ENCODE data around the gene CFAP299.

CFAP299 gene

DNA sequence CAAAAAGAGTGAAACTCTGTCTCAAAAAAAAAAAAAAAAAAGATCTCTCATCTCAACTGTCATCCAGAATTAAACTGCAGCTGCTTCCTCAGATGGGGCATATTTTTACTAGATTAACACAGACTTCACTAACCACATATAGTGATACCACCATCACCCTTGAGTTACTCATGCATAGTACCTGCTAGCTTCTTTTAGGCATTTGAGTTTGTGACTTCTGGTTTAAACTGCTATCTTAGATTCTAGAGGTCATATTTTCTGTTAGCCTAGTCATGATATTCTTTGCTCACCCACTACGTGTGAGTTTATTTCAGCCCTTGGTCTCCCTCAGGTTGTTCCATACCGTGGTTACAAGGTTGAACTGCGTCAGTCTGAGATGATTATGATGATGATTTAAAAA, 540.1 kb downstream of the CFAP299 start:
- peaks cover 27% of the 10 kb centered on the region for H3K9me3 ChIP-seq (ENCODE audit: control insufficient read depth, insufficient read depth, low read length)
- H3K36me3 ChIP-seq (ENCODE audit: control insufficient read depth, low read length): peaks cover 46% of the 10 kb centered on the region
- H3K4me1 ChIP-seq (ENCODE audit: control insufficient read depth, low read length): peaks cover 52% of the 10 kb centered on the region
- no peaks in the 10 kb centered on the region for H3K27me3 ChIP-seq (ENCODE audit: control insufficient read depth, low read length)
- H3K4me3 ChIP-seq (ENCODE audit: low read length): peak overlapping the region; percentile 30
- no peaks in the 10 kb centered on the region for H4K20me1 ChIP-seq (ENCODE audit: control insufficient read depth, insufficient read depth, low read depth, low read length)
- TF ChIP-seq EZH2phosphoT487 (IDR thresholded peaks at IDR 0.05; ENCODE audit: borderline replicate concordance, low read length): no peak
- TF ChIP-seq, protein P1, sequence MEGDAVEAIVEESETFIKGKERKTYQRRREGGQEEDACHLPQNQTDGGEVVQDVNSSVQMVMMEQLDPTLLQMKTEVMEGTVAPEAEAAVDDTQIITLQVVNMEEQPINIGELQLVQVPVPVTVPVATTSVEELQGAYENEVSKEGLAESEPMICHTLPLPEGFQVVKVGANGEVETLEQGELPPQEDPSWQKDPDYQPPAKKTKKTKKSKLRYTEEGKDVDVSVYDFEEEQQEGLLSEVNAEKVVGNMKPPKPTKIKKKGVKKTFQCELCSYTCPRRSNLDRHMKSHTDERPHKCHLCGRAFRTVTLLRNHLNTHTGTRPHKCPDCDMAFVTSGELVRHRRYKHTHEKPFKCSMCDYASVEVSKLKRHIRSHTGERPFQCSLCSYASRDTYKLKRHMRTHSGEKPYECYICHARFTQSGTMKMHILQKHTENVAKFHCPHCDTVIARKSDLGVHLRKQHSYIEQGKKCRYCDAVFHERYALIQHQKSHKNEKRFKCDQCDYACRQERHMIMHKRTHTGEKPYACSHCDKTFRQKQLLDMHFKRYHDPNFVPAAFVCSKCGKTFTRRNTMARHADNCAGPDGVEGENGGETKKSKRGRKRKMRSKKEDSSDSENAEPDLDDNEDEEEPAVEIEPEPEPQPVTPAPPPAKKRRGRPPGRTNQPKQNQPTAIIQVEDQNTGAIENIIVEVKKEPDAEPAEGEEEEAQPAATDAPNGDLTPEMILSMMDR (IDR thresholded peaks at IDR 0.05; ENCODE audit: low read depth, low read length, poor library complexity, severe bottlenecking): no peak
- H3K27ac ChIP-seq (ENCODE audit: low read depth, low read length): peak overlapping the region; percentile 78
- H3F3A ChIP-seq (ENCODE audit: control insufficient read depth, insufficient read depth): 0 out of 2 replicates have a peak, but pooled peaks cover 7% of the 10 kb centered on the region
- no peaks in the 10 kb centered on the region for H3K9me2 ChIP-seq (replicated peaks; ENCODE audit: control insufficient read depth, low read length)
- H3K79me2 ChIP-seq (ENCODE audit: control insufficient read depth, low read length): no peaks in the 10 kb centered on the region
- peak overlapping the region; percentile 41 for H3K4me2 ChIP-seq (ENCODE audit: low read length)

DNA sequence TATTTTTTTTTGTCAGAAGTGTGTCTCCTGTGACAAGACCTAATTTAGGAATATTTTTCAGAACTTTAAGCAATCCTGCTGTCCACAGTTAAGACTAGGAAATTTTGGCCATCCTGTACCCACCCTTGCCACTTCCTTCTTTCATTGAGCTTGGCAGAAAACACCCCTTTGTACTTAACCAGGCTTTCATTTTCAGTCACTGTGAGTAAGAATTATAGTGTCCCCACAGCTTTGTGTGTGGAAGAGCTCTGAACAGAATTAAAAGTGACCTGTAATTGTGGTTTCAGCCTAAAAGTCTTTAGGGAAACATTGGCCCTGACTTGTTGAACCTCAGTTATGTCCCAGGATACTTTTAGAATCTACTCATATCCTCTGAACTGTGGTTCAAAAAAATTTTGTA, 541.3 kb downstream of the CFAP299 start:
- no peaks in the 10 kb centered on the region for H4K20me1 ChIP-seq (ENCODE audit: control insufficient read depth, insufficient read depth, low read depth, low read length)
- no peaks in the 10 kb centered on the region for H3K27me3 ChIP-seq (ENCODE audit: control insufficient read depth, low read length)
- H3K4me2 ChIP-seq (ENCODE audit: low read length): peak overlapping the region; percentile 12; the same call in 1 of the 2 replicates
- peak overlapping the region; percentile 78 for H3K27ac ChIP-seq (ENCODE audit: low read depth, low read length)
- peak overlapping the region; percentile 27 for H3K4me3 ChIP-seq (ENCODE audit: low read length)
- peaks cover 27% of the 10 kb centered on the region for H3K9me3 ChIP-seq (ENCODE audit: control insufficient read depth, insufficient read depth, low read length)
- no peaks in the 10 kb centered on the region for H3K9me2 ChIP-seq (replicated peaks; ENCODE audit: control insufficient read depth, low read length)
- peaks cover 46% of the 10 kb centered on the region for H3K36me3 ChIP-seq (ENCODE audit: control insufficient read depth, low read length)
- H3K79me2 ChIP-seq (ENCODE audit: control insufficient read depth, low read length): no peaks in the 10 kb centered on the region
- 0 out of 2 replicates have a peak, but pooled peaks cover 7% of the 10 kb centered on the region for H3F3A ChIP-seq (ENCODE audit: control insufficient read depth, insufficient read depth)
- H3K4me1 ChIP-seq (ENCODE audit: control insufficient read depth, low read length): peaks cover 52% of the 10 kb centered on the region
- TF ChIP-seq, protein P1 (IDR thresholded peaks at IDR 0.05; ENCODE audit: low read depth, low read length, poor library complexity, severe bottlenecking): no peak
- TF ChIP-seq EZH2phosphoT487 (IDR thresholded peaks at IDR 0.05; ENCODE audit: borderline replicate concordance, low read length): no peak

DNA sequence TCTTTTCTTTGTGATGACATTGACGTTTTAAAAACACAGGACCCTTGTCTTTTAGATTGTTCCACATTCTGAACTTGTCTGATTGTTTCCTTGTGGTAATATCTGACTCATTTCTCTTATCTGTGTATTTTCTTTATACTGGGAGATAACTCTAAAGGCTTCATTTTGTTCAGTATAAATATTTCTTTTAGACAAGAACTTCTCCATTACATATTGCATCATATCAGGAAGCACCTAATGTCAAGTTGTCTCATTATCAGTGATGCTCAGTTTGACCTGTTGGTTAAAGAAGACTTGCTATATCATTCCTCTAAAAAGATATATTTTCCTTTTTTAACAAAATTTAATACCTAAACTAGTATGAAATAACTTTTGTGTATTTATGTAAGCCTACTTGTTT, 542.7 kb downstream of the CFAP299 start:
- Histone ChIP-seq H3K4me1 (ENCODE audit: control insufficient read depth, low read length) (peaks cover 52% of the 10 kb centered on the region), H4K20me1 (ENCODE audit: control insufficient read depth, insufficient read depth, low read depth, low read length) (no peaks in the 10 kb centered on the region), H3K9me3 (ENCODE audit: control insufficient read depth, insufficient read depth, low read length) (peaks cover 27% of the 10 kb centered on the region), H3K27ac (ENCODE audit: low read depth, low read length) (no peak overlapping the region), H3K36me3 (ENCODE audit: control insufficient read depth, low read length) (peaks cover 46% of the 10 kb centered on the region), H3F3A (ENCODE audit: control insufficient read depth, insufficient read depth) (0 out of 2 replicates have a peak, but pooled peaks cover 7% of the 10 kb centered on the region), H3K4me3 (ENCODE audit: low read length) (no peak overlapping the region), H3K9me2 (replicated peaks; ENCODE audit: control insufficient read depth, low read length) (no peaks in the 10 kb centered on the region), H3K27me3 (ENCODE audit: control insufficient read depth, low read length) (no peaks in the 10 kb centered on the region), H3K79me2 (ENCODE audit: control insufficient read depth, low read length) (no peaks in the 10 kb centered on the region), H3K4me2 (ENCODE audit: low read length) (no peak overlapping the region)
- TF ChIP-seq EZH2phosphoT487 (IDR thresholded peaks at IDR 0.05; ENCODE audit: borderline replicate concordance, low read length): no peak
- TF ChIP-seq, protein P1 (IDR thresholded peaks at IDR 0.05; ENCODE audit: low read depth, low read length, poor library complexity, severe bottlenecking): no peak

Data from DOHH2 (cell line).